KBM-7 (cell line): ENCODE results near the gene GTF3C5.
"Not testable (repeated sequence)": the region's sequence is repeated elsewhere in the genome, so short reads cannot be mapped to it uniquely, and the experiment has no call there.

Source experiments
- DNase-seq: peaks from one replicate; pipeline ENCODE4 v3.0.0-alpha.2; 2015
- in situ Hi-C: fragments of 300-500 bp; cut with MboI; formaldehyde crosslinking; loops from 2 replicates; pipeline ENCODE4 v1.14.3; 2020; ENCODE audit warnings: low sequenced_read_pairs, low pct_unique_long_range_greater_than_20kb, mixed read lengths

The GTF3C5 gene

GRCh38 chr9:133030317-133031129 lies at the start of gene GTF3C5:
GTF3C5 (plus strand) TSS chr9:133030997; CDS start chr9:133031012, 15 bp downstream.
- in situ Hi-C loops: no loop called here
- DNase-seq: peak; percentile 99

GRCh38 chr9:132982458-132982857 lies 48.3 kb upstream of the GTF3C5 start:
- in situ Hi-C loops: no loop called here
- peak; percentile 67 for DNase-seq

- no peak for DNase-seq
- in situ Hi-C loops: no loop called here
Measured at GRCh38 chr9:132983491-132984201, 47.2 kb upstream of the GTF3C5 start.

GRCh38 chr9:132984202-132985070 lies 46.4 kb upstream of the GTF3C5 start:
- DNase-seq: peak; percentile 62
- in situ Hi-C loops: no loop called here

DNA sequence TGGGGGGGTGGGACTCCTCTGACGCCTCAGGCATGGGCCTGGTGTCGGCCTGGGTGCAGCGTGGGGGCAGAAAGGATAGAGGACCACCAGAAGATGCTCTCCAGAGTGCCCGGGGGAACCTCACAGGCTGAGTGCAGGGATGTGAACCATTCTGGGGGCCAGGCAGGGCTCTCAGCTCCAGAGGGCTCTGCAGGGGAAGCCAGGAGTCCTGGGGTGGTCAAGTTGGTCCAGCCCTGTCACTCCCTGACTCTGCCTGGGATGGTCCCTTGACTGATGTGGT lies 45.8 kb upstream of the GTF3C5 start:
- no peak for DNase-seq
- in situ Hi-C loops: no loop called here

- in situ Hi-C loops: no loop called here
- DNase-seq: no peak
Measured at GRCh38 chr9:132985489-132985888, 45.3 kb upstream of the GTF3C5 start.

DNA sequence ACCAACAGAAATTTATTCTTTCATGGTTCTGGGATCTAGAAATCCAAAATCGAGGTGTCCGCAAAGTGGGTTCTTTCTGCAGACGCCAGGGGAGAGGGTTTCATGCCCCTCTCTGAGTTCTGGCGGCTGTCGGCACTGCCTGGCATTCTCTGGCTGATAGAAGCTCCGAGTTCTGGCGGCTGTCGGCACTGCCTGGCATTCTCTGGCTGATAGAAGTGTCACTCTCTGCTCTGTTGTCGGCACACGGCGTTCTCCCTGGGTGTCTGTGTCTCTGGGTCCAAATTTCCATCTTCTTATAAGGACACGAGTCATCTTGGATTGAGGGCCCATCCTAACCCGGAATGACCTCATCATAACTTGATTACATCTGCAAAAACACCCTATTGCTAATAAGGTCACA lies 44.7 kb upstream of the GTF3C5 start:
- DNase-seq: no peak
- in situ Hi-C loops: no loop called here

DNA sequence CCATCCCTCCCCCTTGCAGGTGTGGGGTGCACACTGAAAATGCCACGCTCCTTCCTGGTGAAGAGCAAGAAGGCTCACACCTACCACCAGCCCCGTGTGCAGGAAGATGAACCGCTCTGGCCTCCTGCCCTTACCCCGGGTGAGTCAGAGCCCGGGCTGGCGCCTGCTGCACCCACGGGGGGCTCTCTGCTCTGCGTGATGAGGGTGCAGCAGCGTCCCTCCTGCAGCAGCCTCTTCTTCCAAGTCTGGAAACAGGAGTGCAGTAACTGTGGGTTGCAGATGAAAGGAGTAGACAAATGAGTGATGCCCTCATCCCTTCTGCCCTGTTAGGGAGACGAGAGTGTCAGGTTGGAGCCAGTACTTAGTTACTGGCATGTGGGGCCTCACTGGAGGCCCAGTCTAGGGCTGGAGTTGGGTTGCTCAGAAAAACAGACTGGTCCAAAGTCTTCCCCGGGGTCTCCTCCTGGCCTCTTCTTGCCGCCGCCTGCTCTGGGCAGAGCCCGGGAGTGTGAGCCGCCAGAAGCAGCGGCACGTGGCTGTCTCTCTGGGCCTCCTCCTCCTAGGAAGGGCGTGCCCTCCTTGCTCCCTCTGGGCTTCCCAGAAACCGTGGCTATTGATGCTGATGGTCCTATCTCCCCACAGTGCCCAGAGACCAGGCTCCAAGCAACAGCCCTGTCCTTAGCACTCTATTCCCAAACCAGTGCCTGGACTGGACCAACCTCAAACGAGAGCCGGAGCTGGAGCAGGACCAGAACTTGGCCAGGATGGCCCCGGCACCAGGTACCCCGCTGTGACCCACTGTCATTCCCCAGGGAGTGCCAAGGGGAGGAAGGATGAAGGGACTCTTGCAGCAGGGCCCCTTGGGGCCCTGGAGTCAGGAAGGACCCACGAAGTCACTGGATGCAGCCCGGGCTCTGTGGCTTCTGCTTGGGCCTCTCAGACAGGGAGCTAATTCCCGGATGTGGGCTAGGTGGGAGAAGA lies 43.9 kb upstream of the GTF3C5 start:
- no peak for DNase-seq

DNA sequence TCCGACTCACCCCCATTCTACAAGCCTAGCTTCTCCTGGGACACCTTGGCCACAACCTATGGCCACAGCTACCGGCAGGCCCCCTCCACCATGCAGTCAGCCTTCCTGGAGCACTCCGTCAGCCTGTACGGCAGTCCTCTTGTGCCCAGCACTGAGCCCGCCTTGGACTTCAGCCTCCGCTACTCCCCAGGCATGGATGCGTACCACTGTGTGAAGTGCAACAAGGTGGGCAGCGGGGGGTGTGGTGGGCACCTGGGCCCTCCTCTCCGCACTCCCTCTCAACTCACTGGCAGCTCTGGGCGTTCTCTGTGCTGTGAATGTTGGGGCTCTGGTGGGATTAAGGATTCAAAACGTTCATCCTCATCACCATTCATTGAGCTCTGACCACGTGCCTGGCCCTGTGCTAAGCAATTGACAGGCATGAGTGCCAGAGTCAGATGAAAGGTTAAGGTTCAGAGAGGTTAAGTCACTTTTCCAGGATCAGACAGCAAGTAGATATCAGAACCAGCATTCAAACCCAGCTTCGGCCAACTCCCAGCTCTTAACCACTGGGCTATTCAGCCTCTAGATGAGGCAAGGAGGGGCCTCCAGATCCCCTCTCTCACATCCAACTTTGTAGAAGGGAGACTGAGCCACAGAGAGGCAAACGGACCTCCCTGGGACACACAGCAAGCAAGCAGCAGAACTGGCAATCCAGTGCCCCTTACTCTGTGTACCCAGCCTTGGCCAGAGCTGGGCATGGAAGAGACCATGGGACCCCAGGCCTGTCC lies 42.4 kb upstream of the GTF3C5 start:
- DNase-seq: no peak
- in situ Hi-C loops: no loop called here

More for the DNA sequence above, 43.9 kb upstream of the GTF3C5 start:
- in situ Hi-C loops: no loop called here

DNA sequence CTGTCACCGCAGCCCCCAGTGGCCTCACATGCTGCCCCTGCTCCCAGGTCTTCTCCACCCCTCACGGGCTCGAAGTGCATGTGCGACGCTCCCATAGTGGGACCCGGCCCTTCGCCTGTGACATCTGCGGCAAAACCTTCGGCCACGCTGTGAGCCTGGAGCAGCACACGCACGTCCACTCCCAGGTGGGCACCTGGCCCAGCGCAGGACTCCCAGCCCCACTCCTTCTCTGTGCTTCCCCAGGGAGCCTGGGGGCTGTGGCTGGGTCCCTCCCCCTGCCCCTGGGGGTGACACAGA lies 41.8 kb upstream of the GTF3C5 start:
- DNase-seq: no peak
- in situ Hi-C loops: no loop called here

GRCh38 chr9:132989414-132989996 lies 41.3 kb upstream of the GTF3C5 start:
- in situ Hi-C loops: no loop called here
- DNase-seq: no peak

DNA sequence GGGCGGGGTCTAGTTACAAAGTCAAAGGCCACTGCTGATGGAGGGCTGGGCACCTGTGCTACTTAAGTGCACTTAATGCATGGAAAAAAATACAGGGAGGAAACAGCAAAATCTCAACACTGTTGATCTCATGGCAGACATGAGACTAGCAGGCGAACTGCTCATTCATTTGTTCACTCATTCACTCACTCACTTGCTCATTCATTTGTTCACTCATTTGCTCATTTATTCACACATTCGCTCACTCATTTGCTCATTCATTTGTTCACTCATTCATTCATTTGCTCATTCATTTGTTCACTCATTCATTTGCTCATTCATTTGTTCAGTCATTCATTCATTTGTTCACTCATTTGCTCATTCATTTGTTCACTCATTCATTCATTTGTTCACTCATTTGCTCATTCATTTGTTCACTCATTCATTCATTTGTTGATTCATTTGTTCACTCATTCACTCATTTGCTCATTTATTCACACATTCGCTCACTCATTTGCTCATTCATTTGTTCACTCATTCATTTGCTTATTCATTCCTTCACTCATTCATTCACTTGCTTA lies 40.7 kb upstream of the GTF3C5 start:
- DNase-seq, in situ Hi-C loops: not testable (repeated sequence)

- in situ Hi-C loops: no loop called here
Measured at GRCh38 chr9:132990781-132991180, 40.0 kb upstream of the GTF3C5 start.

DNA sequence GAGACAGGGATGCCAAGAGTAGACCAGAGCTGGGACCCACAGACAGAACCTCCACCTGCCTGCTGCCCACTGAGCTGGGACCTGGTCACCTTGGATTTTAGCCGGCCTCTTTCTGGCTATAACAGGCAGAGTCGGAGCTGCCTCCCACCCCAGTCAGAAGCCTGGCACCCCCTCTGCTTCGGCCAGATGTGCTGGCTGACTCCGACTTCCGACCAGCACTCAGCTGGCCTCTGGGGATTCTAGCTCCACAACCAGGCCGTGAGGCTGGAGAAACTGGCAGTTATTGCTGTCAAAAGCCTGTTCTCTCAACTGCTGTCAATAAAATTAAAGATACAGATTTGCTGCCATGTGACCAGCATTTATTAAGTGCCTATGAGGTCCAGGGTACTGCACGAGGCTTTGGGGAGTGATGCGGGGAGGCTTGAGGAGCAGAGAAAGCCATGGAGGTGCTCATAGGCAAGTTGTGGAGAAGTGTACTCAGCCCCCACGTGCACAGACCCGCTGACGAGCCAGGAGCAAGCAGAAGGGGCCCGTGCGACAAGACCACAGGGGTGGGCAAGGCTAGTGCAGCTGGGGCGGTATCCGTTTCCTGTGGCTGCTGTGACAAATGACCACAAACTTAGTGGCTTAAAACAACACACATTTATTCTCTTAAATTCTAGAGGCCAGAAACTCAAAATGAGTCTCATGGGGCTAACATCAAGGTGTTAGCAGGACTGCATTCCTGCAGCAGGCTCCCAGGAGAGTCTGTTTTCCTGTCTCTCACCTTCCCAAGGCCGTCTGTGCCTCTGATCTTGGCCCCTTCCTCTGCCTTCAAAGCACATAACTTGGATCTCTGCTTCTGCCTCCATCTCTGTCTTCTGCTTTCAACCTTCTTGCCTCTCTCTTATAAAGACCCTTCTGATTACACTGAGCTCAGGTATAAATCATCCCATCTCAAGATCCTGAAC lies 39.2 kb upstream of the GTF3C5 start:
- in situ Hi-C loops: no loop called here

More at GRCh38 chr9:132990781-132991180, 40.0 kb upstream of the GTF3C5 start:
- no peak for DNase-seq

GRCh38 chr9:132993511-132993939 lies 37.3 kb upstream of the GTF3C5 start:
- in situ Hi-C loops: no loop called here
- DNase-seq: no peak

More for the DNA sequence above, 39.2 kb upstream of the GTF3C5 start:
- peak; percentile 68 for DNase-seq

DNA sequence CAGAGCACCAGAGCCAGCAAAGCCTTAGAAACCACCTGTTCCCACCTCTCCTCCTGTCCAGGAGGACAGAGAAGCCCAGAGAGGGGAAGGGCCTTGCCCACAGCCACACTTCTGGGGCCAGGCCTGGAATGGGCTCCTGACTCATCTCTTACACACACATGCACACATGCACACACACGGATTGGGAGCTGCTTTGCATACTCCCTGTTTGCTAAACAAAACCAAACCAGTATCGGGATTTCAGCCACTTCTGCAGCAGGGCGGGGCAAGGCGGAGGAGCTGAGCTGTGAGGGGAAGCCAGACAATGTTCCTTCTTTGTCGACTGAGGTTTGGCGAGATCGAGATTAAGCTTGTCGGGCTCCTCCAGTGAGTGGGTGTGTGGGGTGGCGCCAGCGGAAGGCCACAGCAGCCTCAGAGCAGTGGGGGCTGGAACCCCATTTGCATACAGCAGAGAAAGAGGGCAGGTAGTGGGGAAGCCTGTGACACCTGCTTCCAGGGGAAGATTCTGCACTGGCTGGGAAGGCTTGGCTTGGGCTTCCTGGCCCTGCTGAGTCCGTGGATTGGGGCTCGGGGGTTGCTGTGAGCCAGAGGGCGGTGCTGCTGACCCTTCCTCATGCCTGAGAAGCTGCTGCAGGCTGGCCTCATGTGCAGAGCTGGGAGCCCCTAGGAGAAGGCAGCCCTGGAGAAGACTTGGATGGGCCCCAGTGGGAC lies 36.2 kb upstream of the GTF3C5 start:
- DNase-seq: peak; percentile 69

More for the DNA sequence above, 36.2 kb upstream of the GTF3C5 start:
- in situ Hi-C loops: no loop called here
